Heart right ventricle (tissue), 16 donors: Measurements from ENCODE around the gene SEMA7A. TPM values are rescaled to one million over a fixed set of nuclear protein-coding genes. Genes with fewer than 3 reads are reported as not detected.

Source experiments
- ATAC-seq, 8 donors: fragments of 200-7000 bp; cut with Tn5 transposase; one replicate each; pipeline ENCODE4 v1.9.1; 2020; ENCODE audit warnings: mild to moderate bottlenecking in 8 of 8, moderate library complexity in 8 of 8, moderate number of reproducible peaks in 1 of 8
- DNase-seq, 2 donors: peaks; one replicate each; pipeline ENCODE4 v3.0.0-alpha.2; 2020
- H3K27ac ChIP-seq, 10 donors: fragments of 200-600 bp; sonication (generic) in 2 of 10; one replicate each; pipeline versions ENCODE4 v1.5.0 to v1.8.0; 2020 to 2022; ENCODE audit warnings: mild to moderate bottlenecking in 3 of 10
- H3K27me3 ChIP-seq, 7 donors: fragments of 200-600 bp; one replicate each; pipeline ENCODE4 v1.8.0; 2021 to 2022; ENCODE audit warnings: mild to moderate bottlenecking in 2 of 7
- H3K36me3 ChIP-seq, 9 donors: fragments of 200-600 bp; sonication (generic) in 1 of 9; one replicate each; pipeline versions ENCODE4 v1.5.0 to v1.8.0; 2020 to 2022; ENCODE audit warnings: mild to moderate bottlenecking in 2 of 9
- H3K4me1 ChIP-seq, 9 donors: fragments of 200-600 bp; sonication (generic) in 1 of 9; one replicate each; pipeline versions ENCODE4 v1.5.0 to v1.8.0; 2020 to 2022; ENCODE audit warnings: mild to moderate bottlenecking in 4 of 9
- H3K4me3 ChIP-seq, 10 donors: fragments of 200-600 bp; sonication (generic) in 2 of 10; one replicate each; pipeline versions ENCODE4 v1.5.0 to v1.8.0; 2020 to 2022; ENCODE audit warnings: mild to moderate bottlenecking in 7 of 10, moderate library complexity in 2 of 10
- H3K9me3 ChIP-seq, 11 donors: fragments of 200-600 bp in 10 of 11; sonication (generic) in 2 of 11; one replicate each; pipeline versions ENCODE4 v1.5.0 to v1.8.0; 2013 to 2022; ENCODE audit warnings: mild to moderate bottlenecking in 2 of 11, control low read depth in 1 of 11, moderate library complexity in 1 of 11
- WGBS, 2 donors: extraction: QIAGEN DNeasy Blood & Tissue Kit; methylation state at CpG; one replicate each; pipeline ENCODE4 v1.1.7; 2013; ENCODE audit warnings: inconsistent platforms in 1 of 2; 5-methylcytosine and 5-hydroxymethylcytosine counted together
- intact Hi-C, 10 donors: fragments of 100-400 bp; cut with DNase I; formaldehyde crosslinking; loops; one replicate each; pipeline versions ENCODE4 v1.11.1 to v1.14.2; 2022
- polyA plus RNA-seq, 2 donors: library from polyadenylated mRNA; stranded (reverse); fragments of 200-250 nt; gene quantifications; one replicate each; pipeline ENCODE4 v1.2.3, GENCODE V29; 2013
- total RNA-seq, 10 donors: library from RNA; stranded (reverse); fragmentation: NEBNext Ultra II Directional in 3 of 10; extraction: Animal tissue kit (Norgen Biotek cat#: 25700) in 3 of 10; gene quantifications; one replicate each; pipeline versions ENCODE4 v1.2.1 to v1.2.4, GENCODE V29; 2021 to 2023
- TF ChIP-seq, protein P1 (sequence below), 9 donors: fragments of 200-600 bp; sonication (generic) in 2 of 9; IDR thresholded peaks; one replicate each; pipeline versions ENCODE4 v1.5.0 to v1.8.0; 2021 to 2022; ENCODE audit warnings: antibody characterized with exemption in 9 of 9, mild to moderate bottlenecking in 5 of 9, moderate library complexity in 1 of 9
- donor health status: Arrhythmogenic right ventricular cardiomyopathy.
- donor health status: ischemic (EF 13 %, LVEDD 7.1; RV severe dilation, severe dysfunction).
- donor health status: healthy with polysubstance abuse.
- donor health status: DM: no; HTN: yes; CAD: no.
- donor health status: DM: no; HTN: no; CAD: no.
- donor health status: ischemic (EF 25% LVEDD 6.9; RV normal size, moderate dysfunction).
- donor health status: ischemic (EF 25% LVEDD 5.7; RV mildly dilated, moderate dysfunction).
- donor health status: healthy.
- donor health status: DM: yes; HTN: yes; CAD: no.
- donor health status: Ischemic cardiomyopathy.
- donor health status: ischemic (EF 35%, LVEDD 5.7; RV mildly dilated, moderate dysfunction).
- donor health status: nonischemic (EF 11% LVEDD 7.7; RV severe dilation, severe dysfunction).
- donor health status: DM: yes; HTN: yes; CAD: no.
- donor health status: PGD.
- donor health status: ischemic (EF 29% LVEDD 5.4; RV normal size, mild dysfunction).
- donor health status: nonischemic (EF 23%, LVEDD 6.1; RV moderate dilation, normal function).

SEMA7A gene
- total and polyA plus RNA-seq, 12 donors, result 0.59 to 5.1 (median 1.6) TPM

DNA sequence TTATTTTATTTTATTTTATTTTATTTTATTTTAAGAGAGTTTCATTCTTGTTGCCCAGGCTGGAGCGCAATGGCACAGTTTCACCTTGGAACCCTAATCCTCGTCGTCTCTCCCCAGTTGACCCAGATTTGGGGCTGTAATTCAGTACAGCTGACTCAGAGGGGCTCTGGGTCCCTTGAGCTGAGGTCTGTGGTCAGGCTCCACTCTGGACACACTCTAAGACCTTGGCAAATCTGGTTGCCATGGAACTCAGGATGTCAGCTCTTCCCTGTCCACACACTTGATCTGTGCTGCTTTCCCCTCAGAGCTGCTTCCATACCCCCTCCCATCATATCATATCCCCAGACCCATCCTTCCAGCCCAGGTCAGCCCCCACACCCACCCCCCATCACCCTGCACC is 65.6 kb downstream of the SEMA7A start:
- 89 to 90% methylated on average over 3 of the region's 3 CpGs for WGBS, 2 donors
- H3K27ac ChIP-seq, result no peak overlapping the region
- no peak for DNase-seq
- H3K9me3 ChIP-seq, result no peaks in the 10 kb centered on the region
- TF ChIP-seq, protein P1, sequence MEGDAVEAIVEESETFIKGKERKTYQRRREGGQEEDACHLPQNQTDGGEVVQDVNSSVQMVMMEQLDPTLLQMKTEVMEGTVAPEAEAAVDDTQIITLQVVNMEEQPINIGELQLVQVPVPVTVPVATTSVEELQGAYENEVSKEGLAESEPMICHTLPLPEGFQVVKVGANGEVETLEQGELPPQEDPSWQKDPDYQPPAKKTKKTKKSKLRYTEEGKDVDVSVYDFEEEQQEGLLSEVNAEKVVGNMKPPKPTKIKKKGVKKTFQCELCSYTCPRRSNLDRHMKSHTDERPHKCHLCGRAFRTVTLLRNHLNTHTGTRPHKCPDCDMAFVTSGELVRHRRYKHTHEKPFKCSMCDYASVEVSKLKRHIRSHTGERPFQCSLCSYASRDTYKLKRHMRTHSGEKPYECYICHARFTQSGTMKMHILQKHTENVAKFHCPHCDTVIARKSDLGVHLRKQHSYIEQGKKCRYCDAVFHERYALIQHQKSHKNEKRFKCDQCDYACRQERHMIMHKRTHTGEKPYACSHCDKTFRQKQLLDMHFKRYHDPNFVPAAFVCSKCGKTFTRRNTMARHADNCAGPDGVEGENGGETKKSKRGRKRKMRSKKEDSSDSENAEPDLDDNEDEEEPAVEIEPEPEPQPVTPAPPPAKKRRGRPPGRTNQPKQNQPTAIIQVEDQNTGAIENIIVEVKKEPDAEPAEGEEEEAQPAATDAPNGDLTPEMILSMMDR (IDR thresholded peaks at IDR 0.05), result no peak
- ATAC-seq, result no peak
- intact Hi-C loops, result no loop called here
- no peak overlapping the region for H3K4me3 ChIP-seq
- peaks cover 0 to 16% (median 11%) of the 10 kb centered on the region in 9 donors for H3K4me1 ChIP-seq
- peaks cover 0 to 59% (median 20%) of the 10 kb centered on the region in 7 donors for H3K27me3 ChIP-seq
- no peaks in the 10 kb centered on the region for H3K36me3 ChIP-seq

DNA sequence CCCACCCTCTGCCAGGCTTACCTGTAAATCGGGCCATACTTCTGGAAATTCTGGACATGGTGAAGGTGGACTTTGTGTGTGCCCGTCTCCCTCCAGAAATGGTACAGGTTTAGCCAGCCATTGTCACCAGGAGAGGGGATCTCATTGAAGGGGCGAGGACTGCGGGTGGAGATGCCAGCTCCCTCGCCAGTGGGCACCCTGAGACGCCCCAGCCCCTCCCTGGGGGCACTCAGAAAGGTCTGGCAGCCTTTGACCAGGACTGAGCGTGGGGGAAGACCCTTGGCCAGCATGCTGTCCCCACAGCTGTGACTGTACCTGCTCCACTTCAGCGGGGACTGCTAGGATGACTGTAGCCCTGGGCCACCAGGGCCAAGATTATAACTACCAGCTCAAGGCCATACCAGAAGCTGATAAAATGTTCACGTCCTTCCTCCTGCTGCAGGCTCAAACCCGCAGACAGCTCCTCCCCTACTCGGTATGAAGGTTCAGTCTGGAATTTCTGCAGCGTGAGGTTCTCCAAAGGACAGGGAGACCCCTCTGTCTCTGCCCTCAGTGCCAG is 66.4 kb downstream of the SEMA7A start, which contains the start of gene CYP11A1:
CYP11A1 (minus strand) TSS at position 351 of the 559 bp plus-strand sequence; CDS start at position 290, 61 bp downstream.
- intact Hi-C loops, result no loop called here
- TF ChIP-seq, protein P1 (IDR thresholded peaks at IDR 0.05), result no peak
- DNase-seq (no peak), ATAC-seq (no peak)
- Histone ChIP-seq H3K4me1 (peaks cover 0 to 16% (median 11%) of the 10 kb centered on the region in 9 donors), H3K27me3 (peaks cover 0 to 52% (median 17%) of the 10 kb centered on the region in 7 donors), H3K9me3 (no peaks in the 10 kb centered on the region), H3K27ac (no peak within 1 kb of the TSS), H3K4me3 (peak within 1 kb of the TSS in 3 of 10 donors; percentile 62 to 68 (median 64)), H3K36me3 (no peaks in the 10 kb centered on the region)
- WGBS, 2 donors, result 82 to 91% methylated on average over 12 of the region's 12 CpGs

DNA sequence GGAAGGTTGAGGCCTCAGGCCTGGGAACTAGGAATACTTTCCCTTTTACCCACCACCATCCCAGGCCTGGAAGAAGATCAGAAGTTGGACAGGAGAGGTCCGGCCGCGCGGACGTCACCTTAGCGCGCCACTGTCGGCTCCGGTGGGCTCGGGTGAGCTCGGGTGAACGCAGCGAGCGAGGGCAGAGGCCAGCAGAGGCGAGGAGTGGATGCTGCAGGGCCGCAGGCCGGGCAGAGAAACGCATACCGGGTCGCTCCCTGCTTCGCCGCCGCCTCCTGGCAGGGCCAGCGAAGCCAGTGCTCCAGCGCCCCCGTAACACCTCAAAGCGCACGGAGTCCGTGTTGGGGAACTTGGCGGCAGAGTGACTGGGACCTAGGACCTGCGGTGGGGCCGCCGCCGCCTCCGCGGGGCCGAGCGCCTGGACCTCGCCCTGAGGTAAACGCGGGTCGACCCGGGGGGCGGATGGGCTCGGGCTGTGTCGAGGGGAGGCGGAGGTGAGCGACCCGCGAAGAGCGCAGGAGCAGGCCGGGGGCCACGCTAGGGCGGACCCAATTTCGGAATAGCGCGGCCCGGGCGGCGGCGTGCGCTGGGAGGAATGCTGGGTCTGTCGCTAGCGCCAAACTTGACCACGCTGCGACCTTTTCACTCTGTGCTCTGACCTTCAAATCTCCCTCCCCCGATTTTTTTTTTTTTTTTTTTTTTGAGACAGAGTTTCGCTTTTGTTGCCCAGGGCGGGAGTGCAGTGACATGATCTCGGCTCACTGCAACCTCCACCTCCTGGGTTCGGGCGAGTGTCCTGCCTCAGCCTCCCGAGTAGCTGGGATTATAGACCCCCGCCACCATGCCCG is 67.9 kb downstream of the SEMA7A start:
- ATAC-seq, result peak; percentile 72 to 91 (median 83)
- Histone ChIP-seq H3K27me3 (peaks cover 0 to 45% (median 15%) of the 10 kb centered on the region in 7 donors), H3K27ac (peak overlapping the region in 8 of 10 donors; percentile 3 to 63 (median 42)), H3K4me1 (peaks cover 0 to 16% (median 11%) of the 10 kb centered on the region in 9 donors), H3K36me3 (no peaks in the 10 kb centered on the region), H3K9me3 (no peaks in the 10 kb centered on the region), H3K4me3 (peak overlapping the region; percentile 40 to 68 (median 60))
- intact Hi-C loops, result no loop called here
- TF ChIP-seq, protein P1 (IDR thresholded peaks at IDR 0.05), result no peak
- DNase-seq, result peak; percentile 44 to 59
- 5% methylated on average over 75 of the region's 75 CpGs for WGBS, 2 donors

DNA sequence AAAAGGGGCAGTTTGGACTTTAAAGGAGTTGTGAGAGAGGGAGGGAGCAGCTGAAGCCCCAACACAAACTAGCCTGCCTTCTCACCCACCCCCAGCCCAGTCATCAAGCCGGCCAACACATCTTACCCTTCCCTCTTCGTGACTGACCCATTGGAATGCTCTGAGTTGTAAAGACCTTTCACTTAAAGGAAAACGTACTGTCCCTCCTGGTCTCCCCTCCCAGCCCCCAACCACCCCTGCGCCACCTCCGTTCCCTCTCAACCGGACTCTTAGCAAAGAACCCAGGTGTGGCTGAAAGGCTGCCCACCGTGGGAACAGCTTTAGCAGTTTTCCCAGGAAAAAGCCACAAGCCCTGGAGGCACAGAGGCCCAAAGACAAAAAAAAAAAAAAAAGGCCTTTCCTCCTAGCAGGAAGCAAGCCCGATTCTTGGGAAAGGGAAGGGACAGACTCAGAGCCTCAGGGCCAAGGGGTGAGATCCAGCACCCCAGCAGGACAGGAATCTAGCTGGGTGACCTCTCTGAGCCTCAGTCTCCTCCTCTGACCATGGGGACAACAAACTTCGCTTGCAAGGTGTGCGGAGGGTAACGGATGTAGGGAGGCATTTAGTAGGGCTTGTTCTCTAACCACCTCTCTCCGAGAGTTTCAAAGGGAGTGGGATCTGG is 68.7 kb downstream of the SEMA7A start:
- intact Hi-C loops, result no loop called here

More for the DNA sequence above, 68.7 kb downstream of the SEMA7A start:
- DNase-seq (no peak), ATAC-seq (peak in 6 of 8 donors; percentile 6 to 34 (median 22))
- H3K9me3 ChIP-seq, result no peaks in the 10 kb centered on the region
- H3K27ac ChIP-seq, result peak overlapping the region in 3 of 10 donors; percentile 34 to 63 (median 61)
- peaks cover 0 to 16% (median 11%) of the 10 kb centered on the region in 9 donors for H3K4me1 ChIP-seq
- peak overlapping the region in 9 of 10 donors; percentile 52 to 68 (median 62) for H3K4me3 ChIP-seq
- TF ChIP-seq, protein P1 (IDR thresholded peaks at IDR 0.05), result no peak
- WGBS, 2 donors, result 81 to 89% methylated on average over 12 of the region's 12 CpGs
- H3K27me3 ChIP-seq, result peaks cover 0 to 45% (median 15%) of the 10 kb centered on the region in 7 donors
- no peaks in the 10 kb centered on the region for H3K36me3 ChIP-seq
